NCI-H510A (cell line): ENCODE results near the gene ABHD17A.
"Not testable (repeated sequence)": the region's sequence is repeated elsewhere in the genome, so short reads cannot be mapped to it uniquely, and the experiment has no call there.

Experiments
- DNase-seq: peaks from one replicate; lab custom pipeline; 2025; lab: John Stamatoyannopoulos, UW

Gene ABHD17A

DNA sequence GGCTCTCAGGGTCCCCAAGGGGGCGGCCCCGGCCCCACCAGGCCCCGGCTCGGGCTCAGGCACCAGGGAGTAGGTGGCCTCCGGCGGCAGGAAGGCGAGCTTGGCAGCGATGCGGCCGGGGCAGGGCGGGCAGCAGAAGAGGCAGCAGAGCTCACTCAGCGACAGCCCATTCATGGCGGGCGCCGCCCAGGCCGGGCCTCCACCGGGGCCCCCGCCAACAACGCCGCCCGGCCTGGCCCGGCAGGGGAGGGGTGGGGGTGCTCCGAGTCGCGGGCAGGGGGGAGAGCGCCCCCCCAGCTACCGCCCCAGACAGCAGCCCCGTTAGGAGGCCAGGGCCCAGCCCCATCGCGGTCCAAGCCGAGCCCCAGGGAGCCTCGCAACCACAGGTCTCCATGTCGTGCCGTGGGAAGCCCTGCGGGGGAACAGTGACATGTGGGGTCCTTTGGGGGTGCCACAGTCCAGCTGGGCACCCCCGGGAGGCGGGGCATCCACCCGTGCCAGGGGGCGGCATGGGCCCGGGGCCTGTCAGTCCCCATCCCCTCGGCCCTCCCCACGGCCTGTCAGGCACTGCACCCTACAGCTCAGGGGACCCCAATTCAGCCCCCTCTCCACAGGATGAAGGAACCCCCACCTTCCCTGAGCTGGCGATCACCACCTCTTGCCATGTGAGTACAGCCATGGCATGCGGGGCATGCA is 3.8 kb downstream of the ABHD17A start:
- DNase-seq = not testable (repeated sequence)

DNA sequence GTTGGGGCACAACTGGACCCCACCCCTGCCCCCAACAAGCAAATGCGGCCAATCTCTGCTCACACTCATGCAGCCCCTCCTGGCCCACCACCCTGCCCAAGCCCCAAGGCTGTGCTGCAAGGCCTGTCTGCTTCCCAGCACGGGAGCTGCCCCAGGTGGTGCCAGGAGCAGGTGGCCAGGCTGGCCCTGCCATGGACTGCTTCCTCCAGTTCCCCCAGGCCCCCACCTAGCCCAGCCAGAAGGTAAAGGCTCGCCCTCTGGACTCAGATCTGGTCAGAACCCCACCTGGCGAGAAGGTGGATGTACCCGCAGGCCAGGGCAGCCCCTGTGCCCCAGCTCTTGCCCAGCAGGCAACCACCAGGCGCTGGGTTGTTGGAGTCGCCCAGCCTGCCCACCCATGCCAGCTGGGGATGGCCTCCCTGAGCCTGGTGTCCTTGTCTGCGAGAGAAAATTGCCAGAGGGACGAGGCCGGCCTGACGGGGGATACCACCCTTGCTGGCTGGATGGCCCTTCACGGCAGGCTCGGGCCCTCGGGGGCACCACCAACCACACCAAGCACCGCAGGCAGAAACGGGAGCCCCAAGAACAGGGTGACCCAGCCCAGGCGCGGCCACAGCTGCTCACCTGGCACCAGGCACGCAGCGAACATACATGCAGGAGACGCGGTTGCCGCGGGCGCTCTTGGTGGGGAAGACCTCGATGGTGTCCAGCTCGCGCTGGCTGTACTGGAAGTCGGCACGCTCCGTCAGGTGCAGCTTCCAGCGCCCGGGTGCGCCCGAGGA is 4.5 kb downstream of the ABHD17A start:
- DNase-seq = no peak

DNA sequence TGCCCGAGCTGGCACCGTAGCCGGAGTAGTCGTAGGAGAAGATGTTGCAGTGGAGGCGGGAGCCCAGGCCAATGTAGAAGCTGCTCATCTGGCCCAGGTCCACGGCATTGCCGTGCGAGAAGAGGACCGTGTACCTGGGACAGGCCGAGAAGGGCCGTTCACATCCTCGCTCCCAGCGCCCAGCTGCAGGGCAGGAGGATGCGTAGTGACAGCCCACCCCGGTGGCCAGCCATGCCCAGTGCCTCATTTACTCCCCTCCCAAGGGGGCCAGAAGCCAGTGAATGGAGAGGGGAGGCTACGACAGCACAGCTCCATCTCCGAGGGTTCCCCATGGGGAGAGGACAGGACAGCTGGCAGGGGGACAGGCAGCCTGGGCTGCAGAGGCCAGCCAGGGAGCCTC is 5.3 kb downstream of the ABHD17A start:
- not testable (repeated sequence) for DNase-seq

DNA sequence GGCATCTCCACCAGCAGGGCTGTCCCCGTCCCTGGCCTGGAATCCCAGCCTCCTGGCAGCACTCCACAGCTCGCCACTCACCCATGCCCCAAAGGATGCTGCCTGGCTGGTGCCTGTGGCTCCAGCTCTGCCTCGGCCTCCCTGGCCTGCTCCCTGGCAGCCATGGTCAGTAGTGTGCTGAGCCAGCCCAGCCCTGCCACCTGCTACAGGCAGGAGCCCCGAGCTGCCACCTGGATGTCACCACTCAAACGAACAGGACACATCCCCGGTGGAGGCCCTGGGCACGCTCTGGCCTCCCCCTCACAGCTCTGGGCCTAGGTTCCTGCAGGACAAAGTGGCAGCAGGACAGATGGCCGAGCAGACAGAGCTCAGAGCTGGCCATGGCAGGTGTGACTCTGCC is 6.7 kb downstream of the ABHD17A start:
- not testable (repeated sequence) for DNase-seq

DNA sequence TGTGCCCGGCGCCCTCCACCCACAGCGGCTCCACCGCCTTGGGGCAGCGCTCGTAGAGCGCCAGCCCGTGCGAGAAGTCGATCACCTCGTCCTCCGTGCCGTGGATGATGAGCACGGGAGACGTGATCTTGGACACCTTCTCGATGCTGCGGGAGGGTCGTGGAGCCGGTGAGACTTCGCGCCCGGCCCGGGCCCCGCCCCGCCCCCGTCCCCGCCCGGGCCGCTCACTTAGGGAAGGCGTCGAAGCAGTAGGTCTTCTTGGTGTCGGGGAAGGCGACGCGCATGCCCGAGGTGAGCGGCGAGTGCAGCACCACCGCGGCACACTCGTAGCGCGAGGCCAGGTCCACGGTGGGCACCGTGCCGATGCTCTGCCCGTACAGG is 8.0 kb downstream of the ABHD17A start:
- DNase-seq = not testable (repeated sequence)

DNA sequence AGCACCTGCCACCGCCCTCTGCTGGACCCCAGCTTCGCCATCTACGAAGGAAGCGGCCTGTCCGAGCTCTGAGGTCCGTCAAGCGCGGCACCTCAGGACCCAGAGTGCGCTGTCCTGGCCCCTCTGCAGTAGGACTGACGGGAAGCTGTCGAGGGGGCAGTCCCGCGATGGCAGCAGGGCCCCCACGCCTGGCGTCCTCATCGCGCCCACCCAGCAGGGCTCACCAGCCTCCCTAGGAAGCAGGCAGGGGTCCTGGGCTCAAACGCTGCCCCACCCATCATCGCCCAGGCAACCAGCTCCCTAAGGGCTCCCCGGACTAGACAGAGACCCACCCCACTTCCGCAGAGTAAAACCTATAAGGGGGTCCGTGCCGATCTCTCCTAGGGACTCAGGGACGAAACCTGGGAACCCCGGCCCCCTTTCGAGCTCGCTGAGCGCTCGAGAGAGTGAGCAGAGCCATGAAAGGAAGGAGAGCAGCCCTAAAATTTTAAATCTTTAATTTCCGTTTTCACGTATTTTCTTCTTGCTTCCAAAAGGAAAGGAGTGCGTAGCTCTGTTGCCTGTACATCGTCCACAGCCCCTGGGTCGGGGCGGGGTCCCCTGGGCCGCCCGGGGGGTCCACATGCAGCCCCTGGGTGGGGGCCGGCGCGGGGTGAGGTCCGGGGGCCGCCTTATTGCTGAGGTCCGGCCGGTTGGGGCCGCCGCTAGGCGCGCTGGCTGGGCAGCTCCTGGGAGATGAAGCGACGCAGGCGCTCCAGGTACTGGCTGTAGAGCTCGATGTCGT is 8.6 kb downstream of the ABHD17A start:
- not testable (repeated sequence) for DNase-seq

DNA sequence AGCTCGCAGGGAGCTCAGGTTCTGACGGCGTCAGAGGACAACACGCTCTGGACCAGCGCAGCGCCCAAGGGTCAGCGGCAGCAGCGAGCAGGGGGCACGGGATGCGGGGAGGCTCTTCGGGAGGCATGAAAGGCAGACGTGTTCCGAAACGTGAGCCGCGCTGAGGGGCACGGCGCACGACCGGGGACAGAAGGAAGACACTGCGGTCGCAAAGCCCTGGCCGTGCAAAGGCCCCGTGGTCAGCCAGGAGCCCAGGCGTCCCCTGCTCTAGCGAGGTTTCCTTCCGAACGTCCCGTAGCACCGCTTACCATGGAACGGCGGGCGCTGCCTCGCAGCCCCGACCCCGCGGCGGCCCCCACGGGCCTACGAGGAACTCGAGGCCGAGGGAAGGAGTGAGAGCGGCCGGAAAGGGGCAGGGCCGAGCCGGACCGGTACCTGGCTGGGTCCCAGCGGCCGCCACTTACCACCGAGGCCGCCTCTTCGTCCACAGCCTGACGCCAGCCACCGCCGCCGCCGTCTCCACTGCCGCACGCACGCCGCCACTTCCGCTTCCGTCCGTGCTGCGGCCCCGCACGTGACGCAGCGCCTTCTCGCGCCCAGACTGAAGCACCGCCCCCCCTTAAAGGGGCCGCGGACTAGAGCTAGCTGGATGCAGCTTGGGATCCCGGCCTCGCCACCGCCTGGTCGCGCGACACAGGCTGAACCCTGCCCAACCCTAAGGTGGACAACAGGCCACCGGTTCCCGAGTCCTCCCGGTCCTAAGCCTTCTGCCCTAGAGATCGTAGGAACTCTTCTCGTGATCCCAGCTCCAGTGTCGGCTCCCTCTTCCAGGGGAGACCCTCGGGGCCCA is 9.4 kb downstream of the ABHD17A start:
- DNase-seq = peak; percentile 69

DNA sequence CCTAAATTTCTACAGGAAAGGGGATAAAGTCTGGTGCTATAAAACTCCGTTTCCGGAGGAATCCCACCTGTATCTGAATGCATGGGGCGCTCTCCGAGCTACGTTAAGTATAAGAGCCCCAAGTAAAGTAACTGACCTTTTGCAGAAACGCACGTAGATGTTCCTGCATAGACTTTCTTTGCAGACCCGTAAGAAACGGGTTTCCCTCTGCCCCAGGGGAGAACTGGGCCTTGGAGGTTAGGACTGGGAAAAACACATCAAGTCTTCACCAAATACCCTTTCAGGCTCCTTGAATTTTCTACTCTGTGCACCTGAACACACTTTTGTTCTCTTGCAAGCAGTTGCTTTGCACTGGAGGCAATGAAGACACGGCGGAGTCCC is 10.0 kb downstream of the ABHD17A start:
- not testable (repeated sequence) for DNase-seq

DNA sequence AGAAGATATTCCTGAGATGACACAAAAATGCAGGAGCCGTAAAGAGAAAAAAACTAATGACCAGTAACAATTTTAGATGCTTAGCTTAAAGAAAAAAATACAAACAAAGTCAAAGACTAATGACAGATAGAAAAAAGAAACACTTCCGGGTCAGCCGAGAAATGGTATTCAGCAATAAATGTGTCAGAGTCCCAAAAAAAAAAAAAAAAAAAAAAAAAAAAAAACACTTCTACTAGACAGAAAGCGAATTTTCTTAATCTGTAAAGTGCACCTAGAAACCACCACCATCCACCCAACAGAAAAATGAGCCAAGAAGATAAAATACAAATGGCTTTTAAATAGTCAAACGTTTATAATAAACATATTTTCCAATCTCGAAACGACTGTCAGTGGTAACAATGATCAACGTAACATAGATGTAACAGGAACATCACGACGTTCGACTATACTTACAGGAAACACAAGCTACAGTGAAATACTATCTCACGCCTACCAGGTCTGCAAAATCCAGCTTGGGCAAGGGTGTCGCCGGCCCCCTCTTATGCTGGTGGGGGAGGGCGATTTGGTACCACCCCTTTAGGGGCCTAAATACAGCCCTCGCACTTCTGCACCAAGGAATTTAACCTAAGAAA is 10.6 kb downstream of the ABHD17A start:
- no peak for DNase-seq

DNA sequence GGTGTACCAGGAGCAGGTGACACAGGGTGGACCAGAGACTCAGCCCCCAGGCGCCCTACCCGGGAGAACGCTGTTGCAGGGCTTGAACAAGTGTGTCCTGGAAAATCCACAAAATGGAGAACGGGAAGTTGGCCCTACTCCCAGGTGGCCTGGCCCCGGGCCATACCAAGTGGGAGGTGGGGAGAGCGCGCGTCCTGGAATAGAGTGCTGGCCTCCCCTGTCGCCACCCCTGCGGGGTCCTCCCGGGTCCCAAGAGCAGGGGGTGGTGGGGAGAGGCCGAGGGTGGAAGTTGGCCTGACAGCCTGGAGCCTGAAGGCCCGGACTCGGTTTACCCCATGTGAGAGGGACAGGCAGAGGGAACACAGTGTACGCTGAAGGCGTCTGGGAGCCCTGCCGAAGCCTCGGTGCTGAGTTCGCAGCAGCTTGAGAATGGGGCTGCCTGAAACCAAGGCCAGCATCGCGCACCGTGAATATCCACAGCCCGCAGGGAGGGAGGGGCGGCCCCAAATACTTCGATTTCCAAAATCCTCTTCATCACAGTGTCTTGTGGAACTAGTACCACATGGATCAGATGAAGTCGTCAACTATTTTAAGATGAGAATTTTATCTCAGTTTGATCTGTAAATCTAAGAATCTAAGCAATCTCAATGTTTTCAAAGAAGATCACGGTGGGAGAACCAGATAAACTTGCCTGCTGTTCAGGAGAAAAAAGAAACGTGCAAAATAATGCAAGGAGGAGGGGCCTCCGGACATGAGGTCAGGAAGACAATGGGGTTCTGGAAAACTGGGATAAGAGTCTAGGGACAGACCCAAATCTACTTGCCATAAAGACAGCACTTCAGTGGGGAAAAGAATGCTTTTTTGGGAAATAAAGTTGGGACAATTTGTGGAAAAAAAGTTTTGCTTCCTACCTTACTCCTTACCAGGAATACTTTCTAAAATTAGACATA is 11.5 kb downstream of the ABHD17A start:
- DNase-seq = no peak

DNA sequence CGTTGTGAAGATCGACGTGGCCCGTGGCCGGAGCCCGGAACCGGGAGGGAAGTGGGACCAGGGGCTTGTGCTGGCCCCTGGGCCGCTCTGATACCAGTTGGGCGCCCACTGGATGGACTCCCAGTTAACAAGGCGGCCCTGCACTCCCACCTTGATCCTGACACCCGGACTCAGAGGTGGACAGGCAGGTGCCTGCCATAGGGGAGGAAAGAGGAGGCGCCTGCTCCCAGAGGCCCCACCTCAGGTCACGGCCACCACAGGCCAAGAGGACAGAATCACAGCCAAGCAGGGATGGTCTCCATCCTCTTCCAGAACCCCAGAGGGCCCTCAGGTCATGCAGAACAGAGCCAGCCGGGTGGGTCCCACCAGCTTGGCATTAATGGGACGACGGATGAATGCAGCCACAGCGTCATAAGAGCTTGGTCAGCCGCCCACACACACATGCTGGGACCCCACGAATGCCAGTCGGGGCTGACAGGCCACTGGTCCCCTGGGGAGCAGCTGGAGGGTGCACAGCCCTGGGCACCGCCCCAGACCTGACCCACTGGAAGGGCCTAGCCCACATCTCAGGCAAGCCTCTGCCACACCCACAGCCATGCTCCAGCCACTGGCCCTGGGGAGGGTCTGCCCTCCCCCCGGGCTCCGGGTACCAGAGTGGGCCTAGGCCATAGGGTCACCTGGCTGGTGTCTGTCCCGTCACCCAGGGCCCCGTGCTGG is 12.3 kb downstream of the ABHD17A start:
- DNase-seq = no peak

DNA sequence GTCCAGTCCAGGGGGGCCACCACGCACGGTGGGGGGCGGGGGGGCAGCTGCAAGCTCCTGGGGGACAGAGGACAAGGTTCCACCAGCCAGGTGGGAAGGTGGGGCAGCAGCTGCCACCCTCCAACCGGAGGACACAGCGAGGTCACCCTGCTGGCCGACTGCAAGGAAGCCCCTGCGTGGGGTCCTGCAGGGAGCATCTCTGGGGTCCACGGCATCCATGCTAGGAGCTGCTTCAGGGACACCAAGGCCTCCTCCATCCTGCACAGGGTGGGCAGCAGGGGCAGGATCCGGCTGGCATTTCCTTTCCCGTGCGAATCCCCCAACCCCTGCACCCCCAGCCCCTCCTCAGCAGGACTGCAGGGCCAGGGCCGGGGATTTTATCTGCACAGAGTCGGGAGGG is 13.7 kb downstream of the ABHD17A start:
- no peak for DNase-seq

DNA sequence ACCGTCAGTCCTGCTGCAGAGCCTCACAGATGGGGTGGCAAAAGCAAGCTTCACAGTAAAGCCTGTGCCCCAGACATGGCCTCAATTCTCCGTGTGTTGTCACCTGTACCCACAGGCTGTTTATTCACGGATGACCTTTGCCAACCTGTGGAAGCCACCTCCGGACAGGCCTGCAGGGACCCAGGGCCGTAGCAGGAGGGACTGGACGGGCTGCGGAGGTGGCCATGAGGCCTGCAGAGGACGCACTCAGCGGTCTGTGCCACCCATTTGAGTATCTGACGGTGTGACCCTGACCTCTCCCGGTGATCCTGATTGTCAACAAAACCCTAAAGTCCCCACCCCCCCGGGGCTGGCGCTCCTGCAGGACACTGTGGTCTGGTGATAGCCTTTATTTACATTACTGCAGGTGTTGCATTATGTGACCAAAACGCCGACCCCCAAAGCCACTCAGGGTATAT is 14.1 kb downstream of the ABHD17A start:
- DNase-seq = no peak

DNA sequence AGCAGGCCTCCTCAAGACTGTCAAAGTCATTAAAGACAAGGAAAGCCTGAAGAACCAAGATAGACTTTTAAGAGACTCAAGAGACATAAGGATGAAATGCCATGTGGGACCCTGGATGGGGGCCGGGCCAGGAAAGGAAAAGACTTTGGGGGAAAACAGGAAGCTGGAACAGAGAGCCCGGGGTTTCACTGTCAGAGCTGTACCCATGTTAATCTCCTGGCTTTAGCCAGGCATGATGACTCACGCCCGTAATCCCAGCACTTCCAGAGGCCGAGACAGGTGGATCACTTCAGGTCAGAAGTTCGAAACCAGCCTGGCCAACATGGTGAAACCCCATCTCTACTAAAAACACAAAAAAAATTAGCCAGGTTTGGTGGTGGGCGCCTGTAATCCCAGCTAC is 16.3 kb downstream of the ABHD17A start:
- DNase-seq = no peak

DNA sequence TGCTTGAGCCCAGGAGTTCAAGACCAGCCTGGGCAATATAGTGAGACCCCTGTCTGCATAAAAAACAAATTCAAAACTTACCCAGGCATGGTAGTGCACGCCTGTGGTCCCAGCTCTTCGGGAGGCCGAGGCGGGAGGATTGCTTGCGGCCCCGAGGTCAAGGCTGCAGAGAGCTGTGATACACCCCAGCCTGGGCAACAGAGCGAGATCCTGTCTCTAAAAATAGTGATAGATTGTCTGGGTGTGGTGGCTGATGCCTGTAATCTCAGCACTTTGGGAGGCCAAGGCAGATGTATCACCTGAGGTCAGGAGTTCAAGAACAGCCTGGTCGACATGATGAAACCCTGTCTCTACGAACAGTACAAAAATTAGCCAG is 18.0 kb downstream of the ABHD17A start:
- DNase-seq = no peak

DNA sequence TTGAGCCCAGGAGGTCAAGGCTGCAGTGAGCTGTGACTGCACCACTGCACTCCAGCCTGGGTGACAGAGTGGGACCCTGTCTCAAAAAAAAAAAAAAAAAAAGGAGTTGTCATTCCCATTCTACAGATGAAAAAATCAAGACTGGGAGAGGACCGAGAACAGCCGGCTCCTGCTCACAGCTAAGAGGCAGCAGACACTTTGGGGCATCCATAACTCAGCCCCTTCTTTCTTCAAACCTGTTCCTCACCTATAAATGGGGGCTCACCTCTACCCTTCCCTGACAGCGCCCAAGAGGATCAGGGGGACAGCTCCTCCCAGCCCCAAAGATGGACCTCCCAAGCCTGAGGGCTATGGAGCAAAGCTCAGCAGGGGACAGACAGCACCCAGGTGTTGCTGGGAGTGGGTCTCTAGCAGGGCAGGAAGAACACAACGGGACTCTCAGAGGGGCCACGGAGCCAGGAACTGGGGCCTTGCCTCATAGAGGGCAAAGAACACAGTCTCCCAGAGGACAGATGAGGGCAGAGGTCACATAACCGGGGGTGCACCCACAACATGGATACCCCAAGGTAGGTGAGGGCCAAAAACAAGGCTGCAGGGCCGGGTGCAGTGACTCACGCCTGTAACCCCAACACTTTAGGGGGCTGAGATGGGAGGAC is 18.5 kb downstream of the ABHD17A start:
- DNase-seq = no peak

DNA sequence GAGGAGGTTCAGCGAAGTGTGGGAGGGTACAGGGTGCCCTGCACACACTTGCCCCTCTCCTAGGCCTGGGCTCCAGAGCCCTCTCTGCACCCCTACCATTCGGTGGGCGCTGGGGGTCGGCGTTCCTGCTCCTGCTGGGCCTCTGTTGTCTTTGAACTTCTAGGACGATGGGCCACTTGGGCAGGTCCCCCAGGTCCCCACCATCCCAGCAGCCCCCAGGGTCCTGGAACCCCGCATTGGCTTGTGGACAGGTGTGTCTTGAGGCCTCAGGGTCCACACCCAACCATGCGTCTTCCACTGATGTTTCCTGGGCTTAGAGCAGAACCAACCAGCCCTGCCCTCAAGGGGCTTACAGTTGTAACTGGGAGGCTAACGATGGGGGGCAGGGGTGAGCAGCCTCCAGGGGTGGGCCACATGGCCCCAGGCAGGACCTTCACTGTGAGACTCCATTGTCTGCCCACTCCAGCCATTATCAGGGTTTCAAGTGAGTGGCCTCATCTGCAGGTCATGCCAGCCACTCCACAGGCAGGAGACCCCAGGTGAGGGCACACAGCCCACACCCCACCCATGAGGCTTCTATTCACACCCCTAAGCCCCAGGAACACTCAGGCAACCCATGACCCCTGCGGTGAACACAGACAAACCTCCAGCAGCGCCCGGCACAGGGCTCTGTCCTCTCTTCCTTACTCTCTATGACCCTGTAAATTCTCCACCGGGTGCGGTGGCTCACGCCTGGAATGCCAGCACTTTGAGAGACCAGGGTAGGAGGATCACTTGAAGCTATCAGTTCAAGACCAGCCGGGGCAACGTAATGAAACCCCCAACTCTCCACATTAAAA is 19.9 kb downstream of the ABHD17A start:
- DNase-seq = no peak
